Measurements from ENCODE around the gene TRIM48. TPM values are rescaled to one million over a fixed set of nuclear protein-coding genes. Genes with fewer than 3 reads are reported as not detected.
"Not testable (repeated sequence)": the region's sequence is repeated elsewhere in the genome, so short reads cannot be mapped to it uniquely, and the experiment has no call there.

Gene TRIM48, protein sequence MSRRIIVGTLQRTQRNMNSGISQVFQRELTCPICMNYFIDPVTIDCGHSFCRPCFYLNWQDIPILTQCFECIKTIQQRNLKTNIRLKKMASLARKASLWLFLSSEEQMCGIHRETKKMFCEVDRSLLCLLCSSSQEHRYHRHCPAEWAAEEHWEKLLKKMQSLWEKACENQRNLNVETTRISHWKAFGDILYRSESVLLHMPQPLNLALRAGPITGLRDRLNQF
- not detected for total RNA-seq (ENCODE audit: unreplicated experiment)
- long read RNA-seq = 0 reads

DNA sequence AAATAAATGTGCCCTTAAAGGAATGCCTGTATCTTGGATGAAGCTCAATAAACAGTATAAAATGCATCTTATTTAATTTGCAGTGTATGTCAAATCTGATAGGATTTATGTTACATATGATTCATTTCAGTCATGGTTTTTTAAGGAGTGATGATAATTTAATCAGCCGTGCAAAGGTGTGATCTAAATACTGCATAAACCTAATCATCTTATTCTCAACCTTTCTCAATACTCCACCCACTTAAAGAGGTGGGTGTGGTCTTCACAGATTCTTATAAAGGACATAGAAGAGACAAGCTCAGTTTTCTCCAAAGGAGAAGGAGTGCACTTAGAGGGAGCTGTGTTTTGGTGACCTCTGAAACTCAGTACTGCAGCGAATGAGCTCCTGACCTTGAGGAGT is at the start of gene TRIM48:
Gene TRIM48, plus strand, starts transcription at position 301 of the 400 bp plus-strand sequence. CDS start 113 bp downstream, outside the sequence.
- not testable (repeated sequence) for H3K9me3 Mint-ChIP-seq (ENCODE audit: unreplicated experiment); H3K4me3 Mint-ChIP-seq (ENCODE audit: unreplicated experiment); H3K36me3 Mint-ChIP-seq (ENCODE audit: low read depth, unreplicated experiment)

DNA sequence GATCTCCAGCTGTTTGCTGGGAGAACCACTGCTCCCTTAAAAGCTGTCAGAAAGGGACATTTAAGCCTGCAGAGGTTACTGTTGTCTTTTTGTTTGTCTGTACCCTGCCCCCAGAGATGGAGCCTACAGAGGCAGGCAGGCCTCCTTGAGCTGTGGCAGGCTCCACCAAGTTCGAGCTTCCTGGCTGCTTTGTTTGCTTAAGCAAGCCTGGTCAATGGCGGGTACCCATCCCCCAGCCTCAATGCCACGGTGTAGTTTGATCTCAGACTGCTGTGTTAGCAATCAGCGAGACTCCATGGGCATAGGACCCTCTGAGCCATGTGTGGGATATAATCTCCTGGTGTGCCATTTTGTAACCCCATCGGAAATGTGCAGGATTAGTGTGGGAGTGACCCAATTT is 23.6 kb upstream of the TRIM48 start:
- H3K9me3 Mint-ChIP-seq (ENCODE audit: unreplicated experiment) = peaks cover 23% of the 10 kb centered on the region
- H3K36me3 Mint-ChIP-seq (ENCODE audit: low read depth, unreplicated experiment); H3K27ac Mint-ChIP-seq (ENCODE audit: unreplicated experiment); H3K27me3 Mint-ChIP-seq (ENCODE audit: unreplicated experiment); H3K4me1 Mint-ChIP-seq (ENCODE audit: unreplicated experiment); DNase-seq (ENCODE audit: low spot score): not testable (repeated sequence)
- peak overlapping the region; percentile 47 for H3K4me3 Mint-ChIP-seq (ENCODE audit: unreplicated experiment)

More for the DNA sequence above, at the start of gene TRIM48:
- H3K4me1 Mint-ChIP-seq (ENCODE audit: unreplicated experiment); DNase-seq (ENCODE audit: low spot score); H3K27ac Mint-ChIP-seq (ENCODE audit: unreplicated experiment); H3K27me3 Mint-ChIP-seq (ENCODE audit: unreplicated experiment): not testable (repeated sequence)

DNA sequence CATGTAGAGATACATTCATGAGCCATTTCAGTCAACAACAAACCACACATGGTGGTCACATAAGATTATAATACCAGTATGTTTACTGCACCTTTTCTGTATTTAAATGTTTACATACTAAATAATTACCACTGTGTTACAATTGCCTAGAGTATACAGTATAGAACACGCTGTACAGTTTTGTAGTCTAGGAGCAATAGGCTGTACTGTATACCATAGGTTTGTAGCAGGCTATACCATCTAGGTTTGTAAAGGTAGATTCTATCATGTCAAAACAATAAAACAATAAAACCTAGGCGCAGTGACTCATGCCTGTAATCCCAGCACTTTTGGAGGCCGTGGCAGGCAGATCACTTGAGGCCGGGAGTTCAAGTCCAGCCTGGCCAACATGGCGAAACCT is 1.1 kb downstream of the TRIM48 start:
- TF ChIP-seq, protein P1, sequence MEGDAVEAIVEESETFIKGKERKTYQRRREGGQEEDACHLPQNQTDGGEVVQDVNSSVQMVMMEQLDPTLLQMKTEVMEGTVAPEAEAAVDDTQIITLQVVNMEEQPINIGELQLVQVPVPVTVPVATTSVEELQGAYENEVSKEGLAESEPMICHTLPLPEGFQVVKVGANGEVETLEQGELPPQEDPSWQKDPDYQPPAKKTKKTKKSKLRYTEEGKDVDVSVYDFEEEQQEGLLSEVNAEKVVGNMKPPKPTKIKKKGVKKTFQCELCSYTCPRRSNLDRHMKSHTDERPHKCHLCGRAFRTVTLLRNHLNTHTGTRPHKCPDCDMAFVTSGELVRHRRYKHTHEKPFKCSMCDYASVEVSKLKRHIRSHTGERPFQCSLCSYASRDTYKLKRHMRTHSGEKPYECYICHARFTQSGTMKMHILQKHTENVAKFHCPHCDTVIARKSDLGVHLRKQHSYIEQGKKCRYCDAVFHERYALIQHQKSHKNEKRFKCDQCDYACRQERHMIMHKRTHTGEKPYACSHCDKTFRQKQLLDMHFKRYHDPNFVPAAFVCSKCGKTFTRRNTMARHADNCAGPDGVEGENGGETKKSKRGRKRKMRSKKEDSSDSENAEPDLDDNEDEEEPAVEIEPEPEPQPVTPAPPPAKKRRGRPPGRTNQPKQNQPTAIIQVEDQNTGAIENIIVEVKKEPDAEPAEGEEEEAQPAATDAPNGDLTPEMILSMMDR (IDR thresholded peaks at IDR 0.05; ENCODE audit: unreplicated experiment) = no peak
- H3K36me3 Mint-ChIP-seq (ENCODE audit: low read depth, unreplicated experiment) = no peaks in the 10 kb centered on the region
- no peak overlapping the region for H3K4me3 Mint-ChIP-seq (ENCODE audit: unreplicated experiment)
- H3K27me3 Mint-ChIP-seq (ENCODE audit: unreplicated experiment) = no peaks in the 10 kb centered on the region
- no peak for DNase-seq (ENCODE audit: low spot score)
- H3K4me1 Mint-ChIP-seq (ENCODE audit: unreplicated experiment) = no peaks in the 10 kb centered on the region
- H3K9me3 Mint-ChIP-seq (ENCODE audit: unreplicated experiment) = peaks cover 9% of the 10 kb centered on the region
- H3K27ac Mint-ChIP-seq (ENCODE audit: unreplicated experiment) = no peak overlapping the region

Other genes starting within 250 kb of the TRIM48 start
- gene OR4A16, start 81.0 kb downstream of the TRIM48 start, total RNA-seq (ENCODE audit: unreplicated experiment) = not detected
- gene OR4A15, start 105.8 kb downstream of the TRIM48 start, total RNA-seq (ENCODE audit: unreplicated experiment) = not detected

All from endothelial cell (in vitro differentiated cells).